Ovary (tissue), 3 donors: ENCODE results near the gene KLHL35.

Experiments used
- CTCF ChIP-seq, 3 donors: fragments of 450-650 bp in 2 of 3; fragments of 200-600 bp in 1 of 3; IDR thresholded peaks; one replicate each; pipeline versions ENCODE4 v1.5.1 to v1.8.0; 2016 to 2022; ENCODE audit warnings: antibody characterized with exemption in 3 of 3, mild to moderate bottlenecking in 1 of 3
- POLR2A ChIP-seq: fragments of 450-650 bp; IDR thresholded peaks from one replicate; pipeline ENCODE4 v1.6.1; 2017; ENCODE audit warnings: antibody characterized with exemption, mild to moderate bottlenecking, moderate library complexity
- donor health status: DM: no; HTN: no; CAD: no.

- no peak for TF ChIP-seq CTCF (IDR thresholded peaks at IDR 0.05)
- no peak for TF ChIP-seq POLR2A
These were observed 46.0 kb upstream of the KLHL35 start for GRCh38 chr11:75478783-75479596.
